H1 (cell line): ENCODE results near the gene VMP1. TPM values are rescaled to one million over a fixed set of nuclear protein-coding genes. Genes with fewer than 3 reads are reported as not detected.

ENCODE experiments used
- CTCF ChIA-PET: fragments of 300-600 bp; sonication (Branson Sonifier 250); formaldehyde crosslinking; loops from one replicate; lab custom pipeline; 2021; ENCODE audit not compliant: partially characterized antibody; lab: Charles Lee
- POLR2A ChIA-PET: fragments of 300-600 bp; sonication (Branson Sonifier 250); formaldehyde crosslinking; loops from one replicate; lab custom pipeline; 2021; ENCODE audit warnings: inconsistent platforms; ENCODE audit not compliant: partially characterized antibody; lab: Charles Lee
- DNase-seq, 2 experiments: peaks; one replicate each; pipeline versions ENCODE4 v3.0.0 to v3.0.0-alpha.2; 2010 to 2022; ENCODE audit warnings: low spot score in 2 of 2, low read depth in 1 of 2, mixed read lengths in 1 of 2
- FAIRE-seq: peaks from 2 replicates; lab custom pipeline; 2011; peaks lifted over from hg19 to GRCh38; lab: Jason Lieb, UNC
- H2AFZ ChIP-seq: 2 replicates; pipeline ENCODE4 v1.8.1; 2012; ENCODE audit warnings: low read length, inconsistent platforms
- H2AK5ac ChIP-seq: 2 replicates; pipeline ENCODE4 v1.6.1; 2013; ENCODE audit warnings: low read depth, low read length
- H2BK120ac ChIP-seq: replicated peaks from 2 replicates; pipeline ENCODE3; 2013; ENCODE audit warnings: low read depth, low read length, inconsistent platforms
- H2BK12ac ChIP-seq: 2 replicates; pipeline ENCODE4 v1.6.1; 2013; ENCODE audit warnings: low read depth, low read length
- H2BK15ac ChIP-seq: 2 replicates; pipeline ENCODE4 v1.6.1; 2013; ENCODE audit warnings: low read length
- H2BK20ac ChIP-seq: 2 replicates; pipeline ENCODE4 v1.6.1; 2013; ENCODE audit warnings: low read length
- H2BK5ac ChIP-seq: 2 replicates; pipeline ENCODE4 v1.6.1; 2013; ENCODE audit warnings: low read depth, low read length
- H3K14ac ChIP-seq: 2 replicates; pipeline ENCODE4 v1.6.1; 2013; ENCODE audit warnings: inconsistent platforms; ENCODE audit not compliant: insufficient read length
- H3K18ac ChIP-seq: 2 replicates; pipeline ENCODE4 v1.6.1; 2013; ENCODE audit warnings: low read length; ENCODE audit errors: extremely low read depth
- H3K23ac ChIP-seq: 2 replicates; pipeline ENCODE4 v1.6.1; 2013; ENCODE audit warnings: inconsistent platforms; ENCODE audit not compliant: insufficient read length
- H3K23me2 ChIP-seq: 2 replicates; pipeline ENCODE4 v1.6.1; 2013; ENCODE audit warnings: low read depth, low read length
- H3K27ac ChIP-seq: 2 replicates; pipeline ENCODE4 v1.6.1; 2011; ENCODE audit warnings: low read depth, low read length, inconsistent platforms
- H3K27me3 ChIP-seq, 4 experiments: replicated peaks in 1 of 4; 1 replicate in 1 of 4; 2 replicates in 3 of 4; pipeline versions ENCODE4 v1.6.1 to v1.8.1; 2011 to 2013; ENCODE audit warnings: low read length in 3 of 4, mild to moderate bottlenecking in 3 of 4, inconsistent platforms in 2 of 4, mixed read lengths in 2 of 4, moderate library complexity in 1 of 4; ENCODE audit not compliant: control insufficient read depth in 3 of 4, insufficient read depth in 3 of 4; ENCODE audit errors: extremely low read depth in 1 of 4
- H3K36me3 ChIP-seq, 4 experiments: 2 replicates each; pipeline versions ENCODE4 v1.6.1 to v1.8.1; 2011 to 2013; ENCODE audit warnings: mild to moderate bottlenecking in 4 of 4, low read length in 3 of 4, moderate library complexity in 2 of 4, control low read depth in 1 of 4, inconsistent platforms in 1 of 4; ENCODE audit not compliant: insufficient read depth in 4 of 4, control insufficient read depth in 2 of 4
- H3K4ac ChIP-seq: replicated peaks from 2 replicates; pipeline ENCODE3; 2013; ENCODE audit warnings: low read length, low read depth, mixed read lengths, inconsistent platforms; ENCODE audit not compliant: insufficient read length
- H3K4me1 ChIP-seq, 4 experiments: replicated peaks in 1 of 4; 1 replicate in 1 of 4; 2 replicates in 3 of 4; pipeline versions ENCODE4 v1.6.1 to v1.8.1; 2011 to 2013; ENCODE audit warnings: low read length in 3 of 4, inconsistent platforms in 2 of 4, mixed read lengths in 1 of 4; ENCODE audit not compliant: insufficient read depth in 4 of 4, control insufficient read depth in 3 of 4
- H3K4me2 ChIP-seq, 2 experiments: 2 replicates each; pipeline versions ENCODE4 v1.6.1 to v1.8.1; 2011 to 2013; ENCODE audit warnings: low read depth in 2 of 2, low read length in 2 of 2, control low read depth in 1 of 2, inconsistent platforms in 1 of 2, mild to moderate bottlenecking in 1 of 2; ENCODE audit not compliant: insufficient read depth in 1 of 2
- H3K4me3 ChIP-seq, 4 experiments: fragments of 200-600, 300-600 bp in 1 of 4; sonication (generic), shearing (Covaris generic), sonication (Bioruptor Twin) in 1 of 4; 2 replicates each; pipeline versions ENCODE4 v1.5.1 to v1.8.1; 2011 to 2016; ENCODE audit warnings: low read length in 4 of 4, low read depth in 3 of 4, control low read depth in 2 of 4, inconsistent platforms in 2 of 4, mild to moderate bottlenecking in 2 of 4, mixed read lengths in 1 of 4, moderate library complexity in 1 of 4; ENCODE audit not compliant: insufficient read depth in 2 of 4; ENCODE audit errors: extremely low read depth in 1 of 4
- H3K56ac ChIP-seq: replicated peaks from 2 replicates; pipeline ENCODE3; 2013; ENCODE audit warnings: low read depth, mild to moderate bottlenecking, mixed read lengths, low read length, inconsistent platforms; ENCODE audit not compliant: insufficient read length
- H3K79me1 ChIP-seq: 2 replicates; pipeline ENCODE4 v1.6.1; 2013; ENCODE audit warnings: low read depth, low read length, control low read depth
- H3K79me2 ChIP-seq, 2 experiments: 2 replicates each; pipeline versions ENCODE4 v1.6.1 to v1.8.1; 2012 to 2013; ENCODE audit warnings: low read length in 2 of 2, mild to moderate bottlenecking in 2 of 2, inconsistent platforms in 1 of 2; ENCODE audit not compliant: insufficient read depth in 2 of 2, control insufficient read depth in 1 of 2
- H3K9ac ChIP-seq, 4 experiments: replicated peaks in 1 of 4; 1 replicate in 1 of 4; 2 replicates in 3 of 4; pipeline versions ENCODE4 v1.6.1 to v1.8.1; 2011 to 2013; ENCODE audit warnings: low read depth in 3 of 4, low read length in 3 of 4, control low read depth in 2 of 4, mild to moderate bottlenecking in 2 of 4, moderate library complexity in 2 of 4, inconsistent platforms in 1 of 4; ENCODE audit errors: extremely low read depth in 1 of 4
- H3K9me3 ChIP-seq, 2 experiments: 2 replicates each; pipeline versions ENCODE4 v1.6.1 to v1.8.1; 2012 to 2013; ENCODE audit warnings: mild to moderate bottlenecking in 2 of 2, moderate library complexity in 2 of 2, control low read depth in 1 of 2, inconsistent platforms in 1 of 2, low read depth in 1 of 2, low read length in 1 of 2, mixed read lengths in 1 of 2; ENCODE audit not compliant: insufficient read depth in 2 of 2
- H4K20me1 ChIP-seq, 2 experiments: replicated peaks in 1 of 2; 2 replicates each; pipeline versions ENCODE3 to v1.8.1; 2011 to 2013; ENCODE audit warnings: inconsistent platforms in 2 of 2, low read length in 2 of 2, mild to moderate bottlenecking in 1 of 2; ENCODE audit not compliant: insufficient read depth in 2 of 2, control insufficient read depth in 1 of 2
- H4K5ac ChIP-seq: 2 replicates; pipeline ENCODE4 v1.6.1; 2013; ENCODE audit warnings: low read length, low read depth, mixed read lengths, inconsistent platforms; ENCODE audit not compliant: insufficient read length
- H4K8ac ChIP-seq: 2 replicates; pipeline ENCODE4 v1.8.0; 2013; ENCODE audit warnings: mild to moderate bottlenecking, moderate library complexity, low read length, inconsistent platforms; ENCODE audit not compliant: insufficient read depth; ENCODE audit errors: extremely low read depth
- H4K91ac ChIP-seq: replicated peaks from 2 replicates; pipeline ENCODE3; 2013; ENCODE audit warnings: low read length, mixed read lengths, inconsistent platforms; ENCODE audit not compliant: insufficient read length
- HDAC2 ChIP-seq, 2 experiments: fragments of 300-600 bp in 1 of 2; sonication (generic) in 1 of 2; IDR thresholded peaks; 2 replicates each; pipeline ENCODE4 v1.6.1; 2011 to 2012; ENCODE audit warnings: low read depth in 2 of 2, low read length in 2 of 2, mild to moderate bottlenecking in 2 of 2, moderate library complexity in 2 of 2, borderline replicate concordance in 1 of 2, inconsistent platforms in 1 of 2
- JUN ChIP-seq: IDR thresholded peaks from 2 replicates; pipeline ENCODE4 v1.6.1; 2011; ENCODE audit warnings: low read depth, mild to moderate bottlenecking, improper control_type of control experiment, low read length
- NANOG ChIP-seq: IDR thresholded peaks from 2 replicates; pipeline ENCODE4 v1.6.1; 2011; ENCODE audit warnings: low read length, low read depth, mild to moderate bottlenecking, inconsistent platforms; ENCODE audit not compliant: insufficient read depth, poor library complexity, severe bottlenecking
- POU5F1 ChIP-seq: IDR thresholded peaks from 2 replicates; pipeline ENCODE4 v1.6.1; 2011; ENCODE audit warnings: low read depth, mild to moderate bottlenecking, low read length, moderate library complexity
- TAF7 ChIP-seq: optimal IDR thresholded peaks from 2 replicates; pipeline ENCODE3; 2011; ENCODE audit warnings: low read depth, mild to moderate bottlenecking, inconsistent platforms, low read length, moderate library complexity, borderline replicate concordance
- TBP ChIP-seq: IDR thresholded peaks from 2 replicates; pipeline ENCODE4 v1.6.1; 2011; ENCODE audit warnings: low read depth, low read length, improper control_type of control experiment
- WGBS, 2 experiments: shearing (Covaris generic) in 1 of 2; methylation state at CpG; one replicate each; pipeline versions ENCODE4 v1.1.6 to v1.1.7; 2013 to 2015; ENCODE audit warnings: low lambda C conversion rate in 2 of 2, mixed read lengths in 2 of 2, inconsistent platforms in 1 of 2, low coverage in 1 of 2, missing lambda C conversion rate in 1 of 2; ENCODE audit not compliant: insufficient replicate concordance in 2 of 2, insufficient coverage in 1 of 2, insufficient read length in 1 of 2; ENCODE audit errors: extremely low coverage in 1 of 2, missing lambda C conversion rate in 1 of 2; 5-methylcytosine and 5-hydroxymethylcytosine counted together
- polyA plus RNA-seq, 7 experiments: library from polyadenylated mRNA; depleted of rRNA in 3 of 7; stranded (reverse) in 5 of 7; unstranded in 2 of 7; fragments of >200 nt in 5 of 7; fragments of 200-250 nt in 2 of 7; gene quantifications; 1 replicate in 5 of 7; 2 replicates in 1 of 7; 4 replicates in 1 of 7; pipeline versions ENCODE4 v1.2.1 to v1.2.3, GENCODE V29; 2011 to 2013; ENCODE audit warnings: missing spikeins in 2 of 7, mixed read lengths in 2 of 7
- total RNA-seq: library from RNA; stranded (reverse); fragmentation: NEBNext Ultra II Directional; extraction: Animal tissue kit (Norgen Biotek cat#: 25700); gene quantifications from 2 replicates; pipeline ENCODE4 v1.2.1, GENCODE V29; 2021
- TF ChIP-seq, protein P1 (sequence below): IDR thresholded peaks from 2 replicates; pipeline ENCODE4 v1.6.1; 2012; ENCODE audit warnings: inconsistent platforms

Gene VMP1
- total and polyA plus RNA-seq, 2 of the 8 experiments (the other 6 are each of a cell fraction or from before 2014, with no cell fraction given) = 45.0 to 92.7 TPM

DNA sequence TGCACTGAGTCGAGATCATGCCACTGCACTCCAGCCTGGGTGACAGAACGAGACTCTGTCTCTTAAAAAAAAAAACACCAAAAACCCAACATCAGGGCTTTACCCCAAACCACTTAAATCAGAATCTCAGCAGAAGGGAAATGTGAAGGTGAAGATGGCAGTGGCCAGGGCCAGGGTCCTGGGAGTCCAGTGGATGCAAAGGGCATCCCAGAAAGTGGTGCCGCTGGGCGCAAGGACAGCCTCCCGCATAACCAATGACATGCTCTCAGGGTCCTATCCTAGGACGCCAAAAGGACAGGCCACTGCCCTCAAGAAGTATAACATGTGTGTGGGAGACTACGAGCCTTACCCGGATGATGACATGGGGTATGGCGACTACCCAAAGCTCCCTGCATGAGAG is 177.4 kb downstream of the VMP1 start:
- peaks cover 2 to 24% (median 15%) of the 10 kb centered on the region in 4 experiments; a peak in 7 of 8 replicates for H3K36me3 ChIP-seq
- H3K79me2 ChIP-seq = no peaks in the 10 kb centered on the region; a peak in 1 of 4 replicates
- H4K20me1 ChIP-seq = no peaks in the 10 kb centered on the region
- ChIA-PET POLR2A (no interaction called here), CTCF (no interaction called here)
- no peak for TF ChIP-seq HDAC2 (IDR thresholded peaks at IDR 0.05; ENCODE audit: borderline replicate concordance in 1 of 2, low read depth in 2 of 2, low read length in 2 of 2)
- no peak for TF ChIP-seq TAF7
- TF ChIP-seq POU5F1 = no peak
- TF ChIP-seq NANOG = no peak
- TF ChIP-seq TBP = no peak
- TF ChIP-seq, protein P1, sequence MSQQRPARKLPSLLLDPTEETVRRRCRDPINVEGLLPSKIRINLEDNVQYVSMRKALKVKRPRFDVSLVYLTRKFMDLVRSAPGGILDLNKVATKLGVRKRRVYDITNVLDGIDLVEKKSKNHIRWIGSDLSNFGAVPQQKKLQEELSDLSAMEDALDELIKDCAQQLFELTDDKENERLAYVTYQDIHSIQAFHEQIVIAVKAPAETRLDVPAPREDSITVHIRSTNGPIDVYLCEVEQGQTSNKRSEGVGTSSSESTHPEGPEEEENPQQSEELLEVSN = no peak
- no peak for TF ChIP-seq JUN
- no peak overlapping the region for H3K14ac ChIP-seq
- 95% methylated on average over 9 of the region's 9 CpGs; no CpG with 5 or more reads in 1 of the 2 experiments for WGBS, 2 experiments
- H3K9me3 ChIP-seq = no peaks in the 10 kb centered on the region
- H4K91ac ChIP-seq = no peak overlapping the region
- DNase-seq = no peak
- H2BK20ac ChIP-seq = no peak overlapping the region
- H3K79me1 ChIP-seq = no peaks in the 10 kb centered on the region
- no peak overlapping the region for H2BK120ac ChIP-seq
- H4K8ac ChIP-seq = no peak overlapping the region
- H4K5ac ChIP-seq = no peak overlapping the region
- no peak for FAIRE-seq
- no peak overlapping the region for H2AFZ ChIP-seq
- no peak overlapping the region for H3K4me2 ChIP-seq
- H3K4me3 ChIP-seq = no peak overlapping the region
- H3K4ac ChIP-seq = no peak overlapping the region
- no peak overlapping the region for H2AK5ac ChIP-seq
- H3K23ac ChIP-seq = no peak overlapping the region
- no peak overlapping the region for H3K18ac ChIP-seq
- no peak overlapping the region for H3K9ac ChIP-seq
- no peak overlapping the region for H2BK12ac ChIP-seq
- H3K23me2 ChIP-seq = no peaks in the 10 kb centered on the region; the same call in 1 of the 2 replicates
- H3K4me1 ChIP-seq = no peaks in the 10 kb centered on the region
- no peak overlapping the region for H2BK15ac ChIP-seq
- H3K27me3 ChIP-seq = no peaks in the 10 kb centered on the region
- no peak overlapping the region for H3K27ac ChIP-seq
- H2BK5ac ChIP-seq = no peak overlapping the region
- H3K56ac ChIP-seq = no peak overlapping the region
